Body of pancreas (tissue), 4 donors: ENCODE measurements around the gene PRPSAP2. TPM values are rescaled to one million over a fixed set of nuclear protein-coding genes. Genes with fewer than 3 reads are reported as not detected.

ENCODE experiments used
- ATAC-seq: fragments of 150-250 bp; one replicate; pipeline ENCODE4 v1.9.1; 2016
- DNase-seq, 4 donors: peaks; one replicate each; pipeline ENCODE4 v3.0.0-alpha.2; 2019
- H3K27ac ChIP-seq, 4 donors: fragments of 200-600 bp; sonication (generic); 1 replicate in 3 of 4; 2 replicates in 1 of 4; pipeline versions ENCODE4 v1.5.1 to v1.6.1; 2016 to 2019; ENCODE audit warnings: mild to moderate bottlenecking in 1 of 4, mixed read lengths in 1 of 4, moderate library complexity in 1 of 4
- H3K27me3 ChIP-seq, 2 donors: fragments of 200-600 bp; sonication (generic); one replicate each; pipeline ENCODE4 v1.6.0; 2016; ENCODE audit warnings: mild to moderate bottlenecking in 1 of 2
- H3K36me3 ChIP-seq, 2 donors: fragments of 200-600 bp; sonication (generic); replicated peaks in 1 of 2; 2 replicates each; pipeline ENCODE4 v1.5.1; 2016; ENCODE audit warnings: low read depth in 2 of 2; ENCODE audit not compliant: insufficient read depth in 1 of 2
- H3K4me1 ChIP-seq: fragments of 200-600 bp; sonication (generic); one replicate; pipeline ENCODE4 v1.6.0; 2016
- H3K4me3 ChIP-seq, 2 donors: fragments of 200-600 bp; sonication (generic); 1 replicate in 1 of 2; 2 replicates in 1 of 2; pipeline ENCODE4 v1.5.1; 2016 to 2019
- H3K9me3 ChIP-seq, 3 donors: fragments of 200-600 bp; sonication (generic); 1 replicate in 2 of 3; 2 replicates in 1 of 3; pipeline ENCODE4 v1.5.1; 2016
- CTCF ChIP-seq, 7 experiments: fragments of 450-650 bp in 4 of 7; fragments of 200-600 bp in 3 of 7; sonication (generic) in 3 of 7; IDR thresholded peaks; one replicate each; pipeline ENCODE4 v1.5.1; 2016 to 2019; ENCODE audit warnings: antibody characterized with exemption in 7 of 7
- POLR2A ChIP-seq, 3 donors: fragments of 450-650 bp; IDR thresholded peaks; one replicate each; pipeline ENCODE4 v1.6.1; 2016; ENCODE audit warnings: antibody characterized with exemption in 3 of 3, mild to moderate bottlenecking in 2 of 3
- WGBS, 2 donors: methylation state at CpG; one replicate each; pipeline ENCODE4 v1.1.5; 2017; 5-methylcytosine and 5-hydroxymethylcytosine counted together
- intact Hi-C: fragments of 100-400 bp; cut with DNase I; formaldehyde crosslinking; loops from one replicate; pipeline ENCODE4 v1.15.1; 2023
- total RNA-seq, 2 donors: library from RNA; depleted of rRNA; stranded (reverse); fragments of >200 nt; gene quantifications; one replicate each; pipeline ENCODE4 v1.1.0, GENCODE V29; 2016

The PRPSAP2 gene
- total RNA-seq, 2 donors from 2014 or later: 16.6 to 35.6 TPM

GRCh38 chr17:18948476-18949006, 90.6 kb downstream of the PRPSAP2 start:
- TF ChIP-seq CTCF (IDR thresholded peaks at IDR 0.05) (no peak), POLR2A (IDR thresholded peaks at IDR 0.05) (no peak)
- H3K27me3 ChIP-seq: no peaks in the 10 kb centered on the region
- H3K9me3 ChIP-seq: no peaks in the 10 kb centered on the region
- WGBS, 2 donors: 62 to 75% methylated on average over 8 of the region's 8 CpGs
- ATAC-seq: no peak
- H3K36me3 ChIP-seq: no peaks in the 10 kb centered on the region
- H3K4me3 ChIP-seq: no peak overlapping the region
- H3K27ac ChIP-seq: no peak overlapping the region
- intact Hi-C loops: no loop called here
- no peak for DNase-seq
- H3K4me1 ChIP-seq: peaks cover 15% of the 10 kb centered on the region

- H3K4me3 ChIP-seq: no peak overlapping the region
- no peak for TF ChIP-seq POLR2A (IDR thresholded peaks at IDR 0.05)
- no peak for TF ChIP-seq CTCF (IDR thresholded peaks at IDR 0.05)
- DNase-seq: no peak
- ATAC-seq: no peak
- no peak overlapping the region for H3K27ac ChIP-seq
- intact Hi-C loops: no loop called here
- WGBS, 2 donors: 69% methylated on average over 6 of the region's 6 CpGs
- no peaks in the 10 kb centered on the region for H3K36me3 ChIP-seq
- H3K4me1 ChIP-seq: peaks cover 15% of the 10 kb centered on the region
- H3K27me3 ChIP-seq: no peaks in the 10 kb centered on the region
- H3K9me3 ChIP-seq: no peaks in the 10 kb centered on the region
Observed at GRCh38 chr17:18949566-18949965, 91.6 kb downstream of the PRPSAP2 start.

GRCh38 chr17:18950346-18950745, 92.4 kb downstream of the PRPSAP2 start:
- no peak for ATAC-seq
- H3K4me3 ChIP-seq: no peak overlapping the region
- TF ChIP-seq CTCF (IDR thresholded peaks at IDR 0.05) (no peak), POLR2A (IDR thresholded peaks at IDR 0.05) (no peak)
- peaks cover 15% of the 10 kb centered on the region for H3K4me1 ChIP-seq
- H3K27ac ChIP-seq: peak overlapping the region in 3 of 4 donors; percentile 33 to 68 (median 63)
- intact Hi-C loops: no loop called here
- H3K27me3 ChIP-seq: no peaks in the 10 kb centered on the region
- no peak for DNase-seq
- no peaks in the 10 kb centered on the region for H3K9me3 ChIP-seq
- 27 to 58% methylated on average over 4 of the region's 4 CpGs for WGBS, 2 donors
- no peaks in the 10 kb centered on the region for H3K36me3 ChIP-seq

GRCh38 chr17:18950944-18951905, 93.3 kb downstream of the PRPSAP2 start:
- WGBS, 2 donors: 56 to 66% methylated on average over 19 to 34 of the region's 34 CpGs
- peak; percentile 90 for ATAC-seq
- H3K27ac ChIP-seq: peak overlapping the region; percentile 33 to 68 (median 52)

More at GRCh38 chr17:18950944-18951905, 93.3 kb downstream of the PRPSAP2 start:
- Histone ChIP-seq H3K4me1 (peaks cover 15% of the 10 kb centered on the region), H3K9me3 (no peaks in the 10 kb centered on the region), H3K36me3 (no peaks in the 10 kb centered on the region), H3K27me3 (no peaks in the 10 kb centered on the region), H3K4me3 (no peak overlapping the region)
- peak; percentile 53 to 75 (median 74) for DNase-seq
- TF ChIP-seq CTCF (IDR thresholded peaks at IDR 0.05) (no peak), POLR2A (IDR thresholded peaks at IDR 0.05) (no peak)
- intact Hi-C loops: no loop called here
